SK-N-SH (cell line): ENCODE results near the gene HCRTR2. TPM values are rescaled to one million over a fixed set of nuclear protein-coding genes. Genes with fewer than 3 reads are reported as not detected.

Experiments
- CTCF ChIA-PET: fragments of 300-600, 350-600 bp; formaldehyde crosslinking; extraction: SDS; loops from one replicate; lab custom pipeline; 2021; lab: Yijun Ruan, JAX
- POLR2A ChIA-PET: fragments of 350-600 bp; sonication (Branson Sonifier 250); formaldehyde crosslinking; extraction: SDS; loops from one replicate; lab custom pipeline; 2020; ENCODE audit warnings: antibody characterized with exemption, inconsistent platforms; lab: Yijun Ruan, JAX
- DNase-seq: peaks from one replicate; pipeline ENCODE4 v3.0.0; 2012
- H2AFZ ChIP-seq: fragments of 200-600 bp; sonication (generic); 2 replicates; pipeline ENCODE4 v1.8.1; 2016; ENCODE audit warnings: antibody characterized with exemption, mild to moderate bottlenecking, low read depth
- H3F3A ChIP-seq: fragments of 200-600 bp; sonication (generic); replicated peaks from 2 replicates; pipeline ENCODE3; 2016; ENCODE audit warnings: antibody characterized with exemption, mild to moderate bottlenecking; ENCODE audit not compliant: insufficient read depth
- H3K27ac ChIP-seq, 2 experiments: fragments of 200-500 bp in 1 of 2; fragments of 200-600 bp in 1 of 2; sonication (Bioruptor generic) in 1 of 2; sonication (generic), shearing (Covaris generic) in 1 of 2; 2 replicates each; pipeline versions ENCODE4 v1.5.1 to v1.6.1; 2014 to 2016; ENCODE audit warnings: low read depth in 2 of 2, inconsistent platforms in 1 of 2, low read length in 1 of 2, mild to moderate bottlenecking in 1 of 2, mixed read lengths in 1 of 2
- H3K27me3 ChIP-seq: fragments of 200-600 bp; sonication (generic), shearing (Covaris generic); 2 replicates; pipeline ENCODE4 v1.6.1; 2016; ENCODE audit warnings: mixed run types; ENCODE audit not compliant: insufficient read depth
- H3K36me3 ChIP-seq, 2 experiments: fragments of 200-500 bp in 1 of 2; fragments of 200-600 bp in 1 of 2; sonication (Bioruptor generic) in 1 of 2; sonication (generic) in 1 of 2; replicated peaks in 1 of 2; 2 replicates each; pipeline versions ENCODE3 to v1.5.1; 2014 to 2016; ENCODE audit warnings: low read length in 1 of 2, mild to moderate bottlenecking in 1 of 2; ENCODE audit not compliant: insufficient read depth in 2 of 2, control insufficient read depth in 1 of 2
- H3K4me1 ChIP-seq, 2 experiments: fragments of 200-500 bp in 1 of 2; fragments of 200-600 bp in 1 of 2; sonication (Bioruptor generic) in 1 of 2; sonication (generic), shearing (Covaris generic) in 1 of 2; 2 replicates each; pipeline versions ENCODE4 v1.5.1 to v1.6.1; 2014 to 2016; ENCODE audit warnings: low read depth in 1 of 2, low read length in 1 of 2, mixed run types in 1 of 2; ENCODE audit not compliant: insufficient read depth in 2 of 2, control insufficient read depth in 1 of 2
- H3K4me2 ChIP-seq: fragments of 200-600 bp; sonication (generic), shearing (Covaris generic); 2 replicates; pipeline ENCODE4 v1.6.1; 2017; ENCODE audit warnings: mixed run types
- H3K4me3 ChIP-seq, 2 experiments: fragments of 200-500 bp in 1 of 2; fragments of 200-600 bp in 1 of 2; sonication (Bioruptor generic) in 1 of 2; sonication (generic), shearing (Covaris generic) in 1 of 2; 2 replicates each; pipeline versions ENCODE4 v1.5.1 to v1.8.1; 2014 to 2016; ENCODE audit warnings: low read depth in 2 of 2, inconsistent platforms in 1 of 2, low read length in 1 of 2, mild to moderate bottlenecking in 1 of 2, mixed read lengths in 1 of 2, moderate library complexity in 1 of 2
- H3K79me2 ChIP-seq: fragments of 200-600 bp; sonication (generic); 2 replicates; pipeline ENCODE4 v1.8.1; 2017; ENCODE audit warnings: mild to moderate bottlenecking; ENCODE audit not compliant: insufficient read depth
- H3K9ac ChIP-seq: fragments of 200-600 bp; sonication (generic); 2 replicates; pipeline ENCODE4 v1.6.1; 2017; ENCODE audit warnings: mixed run types
- H3K9me2 ChIP-seq: fragments of 200-600 bp; sonication (generic); 2 replicates; pipeline ENCODE4 v1.6.1; 2017; ENCODE audit warnings: mixed run types
- H3K9me3 ChIP-seq: fragments of 200-600 bp; sonication (generic); 2 replicates; pipeline ENCODE4 v1.6.1; 2017; ENCODE audit warnings: mixed run types, mild to moderate bottlenecking, moderate library complexity
- H4K20me1 ChIP-seq: fragments of 200-600 bp; sonication (generic); 2 replicates; pipeline ENCODE4 v1.6.1; 2017; ENCODE audit warnings: mild to moderate bottlenecking, mixed run types; ENCODE audit not compliant: insufficient read depth
- CHD2 ChIP-seq: fragments of 150-350 bp; IDR thresholded peaks from 2 replicates; pipeline ENCODE4 v1.6.1; 2018; ENCODE audit warnings: low read length; ENCODE audit not compliant: partially characterized antibody
- ELF1 ChIP-seq: IDR thresholded peaks from 2 replicates; pipeline ENCODE4 v1.4.0; 2012
- JUND ChIP-seq: IDR thresholded peaks from 2 replicates; pipeline ENCODE4 v1.4.0; 2012
- MEF2A ChIP-seq: IDR thresholded peaks from 2 replicates; pipeline ENCODE4 v1.4.0; 2012; ENCODE audit warnings: low read depth, borderline replicate concordance
- MXI1 ChIP-seq: IDR thresholded peaks from 2 replicates; pipeline ENCODE4 v1.6.1; 2012; ENCODE audit warnings: mild to moderate bottlenecking, low read depth, low read length, improper control_type of control experiment
- NFIC ChIP-seq: IDR thresholded peaks from 2 replicates; pipeline ENCODE4 v1.4.0; 2012; ENCODE audit warnings: borderline replicate concordance
- POLR2AphosphoS5 ChIP-seq: IDR thresholded peaks from 2 replicates; pipeline ENCODE4 v1.6.1; 2012; ENCODE audit warnings: low read depth, low read length
- RCOR1 ChIP-seq: fragments of 150-350 bp; IDR thresholded peaks from 2 replicates; pipeline ENCODE4 v1.6.1; 2017; ENCODE audit warnings: antibody characterized with exemption, low read length
- RFX5 ChIP-seq: IDR thresholded peaks from 2 replicates; pipeline ENCODE4 v1.6.1; 2012; ENCODE audit warnings: mild to moderate bottlenecking, improper control_type of control experiment, low read length
- SMC3 ChIP-seq: IDR thresholded peaks from 2 replicates; pipeline ENCODE4 v1.6.1; 2012; ENCODE audit warnings: low read depth, low read length, improper control_type of control experiment
- TCF12 ChIP-seq: IDR thresholded peaks from 2 replicates; pipeline ENCODE4 v1.4.0; 2012
- WGBS: methylation state at CpG from one replicate; pipeline ENCODE4 v1.1.6; 2017; ENCODE audit warnings: low lambda C conversion rate; 5-methylcytosine and 5-hydroxymethylcytosine counted together
- polyA plus RNA-seq, 3 experiments: library from polyadenylated mRNA; depleted of rRNA; stranded (reverse); fragments of >200 nt; gene quantifications; 2 replicates each; pipeline ENCODE4 v1.2.3, GENCODE V29; 2012
- TF ChIP-seq, protein P1 (sequence below): fragments of 200-600 bp; sonication (generic); IDR thresholded peaks from 2 replicates; pipeline ENCODE4 v1.6.1; 2017; ENCODE audit warnings: antibody characterized with exemption, mild to moderate bottlenecking, moderate library complexity
- TF ChIP-seq, protein P2 (sequence below): IDR thresholded peaks from 2 replicates; pipeline ENCODE4 v1.4.0; 2012; ENCODE audit warnings: low read depth, borderline replicate concordance

The HCRTR2 gene
- polyA plus RNA-seq (2012; rRNA removed) = not detected in 2 replicates
- not detected in 2 replicates for polyA plus RNA-seq (2012; cell fraction: cytosol; rRNA removed)
- not detected in 2 replicates for polyA plus RNA-seq (2012; cell fraction: nucleus; rRNA removed)

GRCh38 chr6:55174211-55175026, at the start of gene HCRTR2:
TSS of gene HCRTR2 (plus strand) at chr6:55174515. CDS start at chr6:55174588, 73 bp downstream.
- Histone ChIP-seq H3K36me3 (no peaks in the 10 kb centered on the region), H3K27me3 (peaks cover 6% of the 10 kb centered on the region; the same call in 1 of the 2 replicates), H3K9me3 (no peaks in the 10 kb centered on the region), H3F3A (no peaks in the 10 kb centered on the region), H3K9me2 (no peaks in the 10 kb centered on the region), H3K79me2 (no peaks in the 10 kb centered on the region), H3K27ac (no peak within 1 kb of the TSS), H4K20me1 (no peaks in the 10 kb centered on the region), H3K9ac (no peak within 1 kb of the TSS), H3K4me1 (no peaks in the 10 kb centered on the region), H3K4me2 (no peak within 1 kb of the TSS)
- WGBS = 8% methylated on average over 34 of the region's 42 CpGs
- CTCF ChIA-PET = no interaction called here
- TF ChIP-seq RFX5 = no peak
- TF ChIP-seq, all 33 proteins: peak for 0
- POLR2A ChIA-PET = no interaction called here
- DNase-seq = peak; percentile 2
- no peak within 1 kb of the TSS for H2AFZ ChIP-seq
- no peak within 1 kb of the TSS for H3K4me3 ChIP-seq

DNA sequence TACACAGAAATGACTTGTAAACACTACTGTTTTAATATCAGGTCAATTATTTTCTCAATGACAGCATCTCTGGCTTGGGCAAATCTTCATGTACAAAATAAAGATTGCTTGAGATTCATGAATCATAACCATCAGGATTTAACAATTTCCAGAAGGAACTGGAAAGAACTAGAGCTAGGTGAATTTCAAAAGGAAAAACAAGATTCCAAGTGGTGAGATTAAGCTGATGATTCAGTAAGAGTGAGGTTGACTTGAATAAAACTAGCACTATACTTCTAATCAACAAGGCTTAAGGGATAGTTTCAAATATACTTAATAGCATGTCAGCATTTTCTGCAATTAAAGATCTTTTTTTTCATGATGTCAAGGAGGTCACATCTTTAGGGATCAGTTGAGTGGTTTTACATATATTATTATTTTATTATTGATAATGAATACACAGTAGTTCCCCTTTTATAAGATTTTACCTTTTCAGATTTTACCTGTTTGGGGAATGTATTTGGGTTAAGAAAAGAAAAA, 43.5 kb upstream of the HCRTR2 start:
- Histone ChIP-seq H3K4me3 (no peak overlapping the region), H3K4me2 (no peak overlapping the region), H3K79me2 (no peaks in the 10 kb centered on the region), H3K27me3 (no peaks in the 10 kb centered on the region), H3K27ac (no peak overlapping the region), H3K9ac (no peak overlapping the region), H3K9me3 (no peaks in the 10 kb centered on the region), H4K20me1 (no peaks in the 10 kb centered on the region), H2AFZ (no peak overlapping the region), H3K4me1 (no peaks in the 10 kb centered on the region), H3K9me2 (no peaks in the 10 kb centered on the region), H3K36me3 (no peaks in the 10 kb centered on the region), H3F3A (no peaks in the 10 kb centered on the region)
- CTCF ChIA-PET = no interaction called here
- TF ChIP-seq MEF2A = no peak
- no peak for TF ChIP-seq SMC3
- TF ChIP-seq, protein P1, sequence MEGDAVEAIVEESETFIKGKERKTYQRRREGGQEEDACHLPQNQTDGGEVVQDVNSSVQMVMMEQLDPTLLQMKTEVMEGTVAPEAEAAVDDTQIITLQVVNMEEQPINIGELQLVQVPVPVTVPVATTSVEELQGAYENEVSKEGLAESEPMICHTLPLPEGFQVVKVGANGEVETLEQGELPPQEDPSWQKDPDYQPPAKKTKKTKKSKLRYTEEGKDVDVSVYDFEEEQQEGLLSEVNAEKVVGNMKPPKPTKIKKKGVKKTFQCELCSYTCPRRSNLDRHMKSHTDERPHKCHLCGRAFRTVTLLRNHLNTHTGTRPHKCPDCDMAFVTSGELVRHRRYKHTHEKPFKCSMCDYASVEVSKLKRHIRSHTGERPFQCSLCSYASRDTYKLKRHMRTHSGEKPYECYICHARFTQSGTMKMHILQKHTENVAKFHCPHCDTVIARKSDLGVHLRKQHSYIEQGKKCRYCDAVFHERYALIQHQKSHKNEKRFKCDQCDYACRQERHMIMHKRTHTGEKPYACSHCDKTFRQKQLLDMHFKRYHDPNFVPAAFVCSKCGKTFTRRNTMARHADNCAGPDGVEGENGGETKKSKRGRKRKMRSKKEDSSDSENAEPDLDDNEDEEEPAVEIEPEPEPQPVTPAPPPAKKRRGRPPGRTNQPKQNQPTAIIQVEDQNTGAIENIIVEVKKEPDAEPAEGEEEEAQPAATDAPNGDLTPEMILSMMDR = no peak
- no peak for TF ChIP-seq RCOR1
- TF ChIP-seq CHD2 = no peak
- TF ChIP-seq JUND = no peak
- TF ChIP-seq TCF12 = no peak
- no peak for DNase-seq
- POLR2A ChIA-PET = no interaction called here

GRCh38 chr6:55131616-55132015, 42.7 kb upstream of the HCRTR2 start:
- POLR2A ChIA-PET = no interaction called here
- no peak for DNase-seq

More at GRCh38 chr6:55131616-55132015, 42.7 kb upstream of the HCRTR2 start:
- H3K27me3 ChIP-seq = no peaks in the 10 kb centered on the region
- H3K4me2 ChIP-seq = no peak overlapping the region
- H4K20me1 ChIP-seq = no peaks in the 10 kb centered on the region
- no peaks in the 10 kb centered on the region for H3K79me2 ChIP-seq
- 0% methylated on average over 1 of the region's 1 CpG for WGBS
- H3K9ac ChIP-seq = no peak overlapping the region
- CTCF ChIA-PET = no interaction called here
- H3K4me1 ChIP-seq = no peaks in the 10 kb centered on the region
- no peaks in the 10 kb centered on the region for H3F3A ChIP-seq
- TF ChIP-seq ELF1 (no peak), TCF12 (no peak), POLR2AphosphoS5 (no peak), NFIC (no peak), MXI1 (no peak)
- TF ChIP-seq, protein P2, sequence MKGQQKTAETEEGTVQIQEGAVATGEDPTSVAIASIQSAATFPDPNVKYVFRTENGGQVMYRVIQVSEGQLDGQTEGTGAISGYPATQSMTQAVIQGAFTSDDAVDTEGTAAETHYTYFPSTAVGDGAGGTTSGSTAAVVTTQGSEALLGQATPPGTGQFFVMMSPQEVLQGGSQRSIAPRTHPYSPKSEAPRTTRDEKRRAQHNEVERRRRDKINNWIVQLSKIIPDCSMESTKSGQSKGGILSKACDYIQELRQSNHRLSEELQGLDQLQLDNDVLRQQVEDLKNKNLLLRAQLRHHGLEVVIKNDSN = no peak
- H3K9me3 ChIP-seq = no peaks in the 10 kb centered on the region
- H3K27ac ChIP-seq = no peak overlapping the region
- no peak overlapping the region for H2AFZ ChIP-seq
- H3K9me2 ChIP-seq = no peaks in the 10 kb centered on the region
- H3K36me3 ChIP-seq = no peaks in the 10 kb centered on the region
- H3K4me3 ChIP-seq = no peak overlapping the region
